OCI-LY3 (cell line): ENCODE results near the gene CACNB4.

Experiments
- EZH2phosphoT487 ChIP-seq: fragments of 200-600 bp; shearing (Covaris generic); IDR thresholded peaks from 2 replicates; pipeline ENCODE4 v1.6.1; 2018; ENCODE audit warnings: antibody characterized with exemption, mixed run types, low read depth
- TF ChIP-seq, protein P1 (sequence below): fragments of 200-600, 300-600 bp; sonication (generic); IDR thresholded peaks from 2 replicates; pipeline ENCODE4 v1.5.1; 2014; ENCODE audit warnings: antibody characterized with exemption, low read length, low read depth

- TF ChIP-seq, protein P1, sequence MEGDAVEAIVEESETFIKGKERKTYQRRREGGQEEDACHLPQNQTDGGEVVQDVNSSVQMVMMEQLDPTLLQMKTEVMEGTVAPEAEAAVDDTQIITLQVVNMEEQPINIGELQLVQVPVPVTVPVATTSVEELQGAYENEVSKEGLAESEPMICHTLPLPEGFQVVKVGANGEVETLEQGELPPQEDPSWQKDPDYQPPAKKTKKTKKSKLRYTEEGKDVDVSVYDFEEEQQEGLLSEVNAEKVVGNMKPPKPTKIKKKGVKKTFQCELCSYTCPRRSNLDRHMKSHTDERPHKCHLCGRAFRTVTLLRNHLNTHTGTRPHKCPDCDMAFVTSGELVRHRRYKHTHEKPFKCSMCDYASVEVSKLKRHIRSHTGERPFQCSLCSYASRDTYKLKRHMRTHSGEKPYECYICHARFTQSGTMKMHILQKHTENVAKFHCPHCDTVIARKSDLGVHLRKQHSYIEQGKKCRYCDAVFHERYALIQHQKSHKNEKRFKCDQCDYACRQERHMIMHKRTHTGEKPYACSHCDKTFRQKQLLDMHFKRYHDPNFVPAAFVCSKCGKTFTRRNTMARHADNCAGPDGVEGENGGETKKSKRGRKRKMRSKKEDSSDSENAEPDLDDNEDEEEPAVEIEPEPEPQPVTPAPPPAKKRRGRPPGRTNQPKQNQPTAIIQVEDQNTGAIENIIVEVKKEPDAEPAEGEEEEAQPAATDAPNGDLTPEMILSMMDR = no peak
- TF ChIP-seq EZH2phosphoT487 = no peak
Measured at GRCh38 chr2:151861174-151861573, 237.7 kb downstream of the CACNB4 start.
